Fibroblast of mammary gland (primary cell): ENCODE results near the gene RBPJ.
A peak's percentile ranks its signal among the peaks of the same experiment; 100 is the strongest.

Source experiments
- DNase-seq: peaks from one replicate; pipeline ENCODE4 v3.0.0-alpha.2; 2010; ENCODE audit warnings: low read depth
- H3K4me3 ChIP-seq: 2 replicates; pipeline ENCODE4 v1.5.1; 2011; ENCODE audit warnings: low read depth, mild to moderate bottlenecking, low read length, moderate library complexity; ENCODE audit not compliant: control insufficient read depth
- CTCF ChIP-seq: conservative IDR thresholded peaks from 2 replicates; pipeline ENCODE4 v1.5.1; 2011; ENCODE audit warnings: low read depth, low read length, inconsistent platforms; ENCODE audit not compliant: control insufficient read depth, insufficient read depth

RBPJ gene

DNA sequence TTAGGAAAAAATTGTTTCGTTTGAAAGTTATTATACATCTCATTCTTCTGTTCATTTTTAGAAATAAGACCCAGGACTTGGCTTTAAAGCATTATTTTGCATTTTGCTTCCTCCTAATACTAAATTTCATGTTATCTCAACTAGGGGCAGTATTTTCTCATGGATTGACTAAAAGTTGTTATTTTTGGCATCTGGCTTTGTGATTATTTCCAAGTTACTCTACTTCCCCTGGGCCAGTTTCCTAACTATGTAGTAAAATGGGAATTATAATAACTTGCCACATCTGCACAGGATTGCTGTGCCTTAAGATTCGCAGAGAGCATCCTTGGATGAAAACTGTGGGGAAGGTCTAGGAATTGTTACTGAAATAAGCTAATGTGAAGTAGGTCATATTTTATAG, 3.0 kb downstream of the RBPJ start:
- peak; percentile 76 for DNase-seq
- TF ChIP-seq CTCF = peak; percentile 38
- H3K4me3 ChIP-seq = no peak overlapping the region

DNA sequence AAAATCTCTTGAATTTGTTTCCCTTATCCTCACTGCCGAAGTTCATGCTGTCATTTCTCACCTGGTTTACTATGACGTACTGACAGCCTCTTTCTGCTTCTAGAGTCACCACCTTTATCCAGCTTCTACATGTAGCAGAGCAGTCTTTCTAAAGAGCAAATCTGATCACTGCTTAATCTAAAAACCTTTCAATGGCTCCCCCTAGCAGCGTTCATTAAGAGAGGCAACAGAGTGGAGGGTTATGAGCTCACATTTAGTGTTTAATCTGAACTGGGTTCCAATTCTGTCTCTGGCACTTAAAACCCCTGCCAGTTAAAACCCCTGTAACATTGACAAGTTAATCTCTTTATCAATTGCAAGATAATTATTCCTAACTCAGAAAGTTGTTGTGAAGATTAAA, 4.4 kb downstream of the RBPJ start:
- TF ChIP-seq CTCF = peak; percentile 61
- no peak overlapping the region for H3K4me3 ChIP-seq
- DNase-seq = peak; percentile 69

- peak; percentile 92 for DNase-seq
- no peak overlapping the region for H3K4me3 ChIP-seq
- no peak for TF ChIP-seq CTCF
Observed at GRCh38 chr4:26326791-26327190, 6.0 kb downstream of the RBPJ start.

- H3K4me3 ChIP-seq = no peak overlapping the region
- DNase-seq = peak; percentile 71
- TF ChIP-seq CTCF = peak; percentile 74
Observed at GRCh38 chr4:26330186-26330787, 9.5 kb downstream of the RBPJ start.

- no peak for DNase-seq
- TF ChIP-seq CTCF = no peak
- no peak overlapping the region for H3K4me3 ChIP-seq
Observed at GRCh38 chr4:26330946-26331345, 10.1 kb downstream of the RBPJ start.

DNA sequence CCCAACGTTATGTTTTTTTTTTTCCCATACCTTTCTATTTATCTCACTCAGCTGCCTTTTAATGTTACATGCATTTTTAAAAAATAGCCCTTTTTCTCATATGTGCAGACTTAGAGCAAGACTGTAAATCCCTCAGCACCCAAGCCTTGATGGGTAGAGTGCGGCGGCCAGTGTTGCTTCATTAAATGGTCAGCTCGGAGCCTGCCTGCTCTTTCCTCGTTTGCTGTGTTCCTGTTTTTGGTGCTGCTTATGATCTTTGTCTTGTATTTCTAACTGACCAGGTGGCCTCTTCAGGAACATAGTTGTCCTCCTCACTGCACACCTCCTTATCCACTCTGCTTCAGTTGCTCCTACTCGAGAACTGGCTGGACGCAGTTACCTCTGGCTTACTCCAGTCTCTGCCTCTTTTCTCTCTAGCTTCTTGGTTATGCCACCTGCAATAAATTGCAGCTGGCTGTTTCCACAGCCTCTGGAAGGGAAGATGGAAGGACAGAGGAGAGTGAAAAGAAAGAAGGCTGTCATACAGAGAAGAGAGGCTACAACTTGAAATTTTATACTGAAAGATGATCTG, 10.7 kb downstream of the RBPJ start:
- no peak for DNase-seq
- no peak overlapping the region for H3K4me3 ChIP-seq
- TF ChIP-seq CTCF = no peak
